Uterus (tissue), 4 donors: ENCODE measurements around the gene GLB1L2. TPM values are rescaled to one million over a fixed set of nuclear protein-coding genes. Genes with fewer than 3 reads are reported as not detected.

Experiments used
- DNase-seq, 2 donors: peaks; one replicate each; pipeline ENCODE4 v3.0.0-alpha.2; 2019 to 2020
- H3K27ac ChIP-seq, 2 donors: fragments of 200-600 bp; sonication (generic); 1 replicate in 1 of 2; 2 replicates in 1 of 2; pipeline ENCODE4 v1.5.1; 2016 to 2018
- H3K27me3 ChIP-seq, 2 donors: fragments of 200-600 bp; sonication (generic); one replicate each; pipeline ENCODE4 v1.5.1; 2018 to 2019; ENCODE audit warnings: control low read depth in 1 of 2
- H3K36me3 ChIP-seq, 2 donors: fragments of 200-600 bp; sonication (generic); one replicate each; pipeline ENCODE4 v1.5.1; 2019; ENCODE audit warnings: control low read depth in 1 of 2
- H3K4me1 ChIP-seq, 2 donors: fragments of 200-600 bp; sonication (generic); one replicate each; pipeline ENCODE4 v1.5.1; 2018 to 2019; ENCODE audit warnings: control low read depth in 1 of 2
- H3K4me3 ChIP-seq, 2 donors: fragments of 200-600 bp; sonication (generic); 1 replicate in 1 of 2; 2 replicates in 1 of 2; pipeline ENCODE4 v1.5.1; 2018 to 2019; ENCODE audit warnings: mild to moderate bottlenecking in 1 of 2
- H3K9me3 ChIP-seq, 2 donors: fragments of 200-600 bp; sonication (generic); one replicate each; pipeline ENCODE4 v1.5.1; 2019; ENCODE audit warnings: control low read depth in 1 of 2
- CTCF ChIP-seq, 4 experiments: fragments of 200-600 bp in 2 of 4; fragments of 450-650 bp in 2 of 4; sonication (generic) in 2 of 4; IDR thresholded peaks; one replicate each; pipeline ENCODE4 v1.5.1; 2016 to 2019; ENCODE audit warnings: antibody characterized with exemption in 4 of 4, mild to moderate bottlenecking in 2 of 4, moderate library complexity in 1 of 4
- POLR2A ChIP-seq, 2 donors: fragments of 450-650 bp; IDR thresholded peaks; one replicate each; pipeline ENCODE4 v1.6.1; 2016; ENCODE audit warnings: antibody characterized with exemption in 2 of 2, mild to moderate bottlenecking in 1 of 2, moderate library complexity in 1 of 2
- intact Hi-C: fragments of 100-400 bp; cut with DNase I; formaldehyde crosslinking; loops from one replicate; pipeline ENCODE4 v1.15.1; 2023; ENCODE audit warnings: low total_unique reads
- total RNA-seq, 4 donors: library from RNA; depleted of rRNA in 3 of 4; stranded (reverse); fragments of >200 nt in 3 of 4; gene quantifications; one replicate each; pipeline versions ENCODE4 v1.1.0 to v1.2.4, GENCODE V29; 2014 to 2023
- donor health status: DM: yes; HTN: yes; CAD: no.

GLB1L2 gene
- total RNA-seq, 4 donors from 2014 or later: 5.0 to 28.2 (median 16.7) TPM

GRCh38 chr11:134288486-134288885, 43.3 kb upstream of the GLB1L2 start:
- Histone ChIP-seq H3K4me1 (no peaks in the 10 kb centered on the region), H3K4me3 (no peak overlapping the region), H3K9me3 (no peaks in the 10 kb centered on the region), H3K27me3 (no peaks in the 10 kb centered on the region), H3K27ac (no peak overlapping the region), H3K36me3 (no peaks in the 10 kb centered on the region)
- TF ChIP-seq CTCF (IDR thresholded peaks at IDR 0.05): no peak
- TF ChIP-seq POLR2A (IDR thresholded peaks at IDR 0.05): no peak
- intact Hi-C loops: no loop called here
- no peak for DNase-seq

- Histone ChIP-seq H3K4me3 (no peak overlapping the region), H3K4me1 (no peaks in the 10 kb centered on the region), H3K9me3 (no peaks in the 10 kb centered on the region), H3K27me3 (no peaks in the 10 kb centered on the region), H3K36me3 (no peaks in the 10 kb centered on the region), H3K27ac (no peak overlapping the region)
- TF ChIP-seq CTCF (IDR thresholded peaks at IDR 0.05): no peak
- DNase-seq: no peak
- intact Hi-C loops: no loop called here
Measured at GRCh38 chr11:134289167-134289566, 42.6 kb upstream of the GLB1L2 start.

- intact Hi-C loops: no loop called here
- TF ChIP-seq CTCF (IDR thresholded peaks at IDR 0.05): no peak
- TF ChIP-seq POLR2A (IDR thresholded peaks at IDR 0.05): no peak
- Histone ChIP-seq H3K27me3 (no peaks in the 10 kb centered on the region), H3K9me3 (no peaks in the 10 kb centered on the region), H3K4me1 (no peaks in the 10 kb centered on the region), H3K4me3 (no peak overlapping the region), H3K36me3 (no peaks in the 10 kb centered on the region), H3K27ac (no peak overlapping the region)
- DNase-seq: no peak
Measured at GRCh38 chr11:134289789-134290188, 42.0 kb upstream of the GLB1L2 start.

- intact Hi-C loops: no loop called here
- Histone ChIP-seq H3K36me3 (no peaks in the 10 kb centered on the region), H3K4me1 (no peaks in the 10 kb centered on the region), H3K27ac (no peak overlapping the region), H3K27me3 (no peaks in the 10 kb centered on the region), H3K4me3 (no peak overlapping the region), H3K9me3 (no peaks in the 10 kb centered on the region)
- TF ChIP-seq POLR2A (IDR thresholded peaks at IDR 0.05) (no peak), CTCF (IDR thresholded peaks at IDR 0.05) (no peak)
- no peak for DNase-seq
Measured at GRCh38 chr11:134290646-134291045, 41.1 kb upstream of the GLB1L2 start.

- Histone ChIP-seq H3K4me1 (no peaks in the 10 kb centered on the region), H3K9me3 (no peaks in the 10 kb centered on the region), H3K36me3 (no peaks in the 10 kb centered on the region), H3K27ac (no peak overlapping the region), H3K27me3 (no peaks in the 10 kb centered on the region), H3K4me3 (no peak overlapping the region)
- DNase-seq: no peak
- intact Hi-C loops: no loop called here
- TF ChIP-seq POLR2A (IDR thresholded peaks at IDR 0.05): no peak
- TF ChIP-seq CTCF (IDR thresholded peaks at IDR 0.05): no peak
Measured at GRCh38 chr11:134291196-134291595, 40.6 kb upstream of the GLB1L2 start.
